ENCODE measurements around the gene REN. TPM values are rescaled to one million over a fixed set of nuclear protein-coding genes. Genes with fewer than 3 reads are reported as not detected.
A peak's percentile ranks its signal among the peaks of the same experiment; 100 is the strongest.

REN gene
- total and polyA plus RNA-seq, 2 of the 8 experiments (the other 6 are each of a cell fraction or from before 2014, with no cell fraction given) = 0.05 TPM; not detected in 1

GRCh38 chr1:204146965-204147364 lies 19.2 kb downstream of the REN start:
- ChIA-PET POLR2A (ENCODE audit: partially characterized antibody) (interaction anchor here (0.9 to 6.5 kb wide), 4 partner anchors 10 to 151 kb away, joined by 3 to 35 read pairs (median 4); partner anchors contain the start of gene GOLT1A), CTCF (ENCODE audit: partially characterized antibody) (interaction anchor here (0.9 to 1.1 kb wide), 2 partner anchors 11 to 19 kb away, joined by 3 read pairs; no protein-coding TSS in a partner anchor)
- Histone ChIP-seq H3K4me2 (ENCODE audit: insufficient read depth in 1 of 2, low read depth in 2 of 2, low read length in 2 of 2) (peak overlapping the region; percentile 52 to 53), H3K9ac (replicated peaks in 1 of 4; ENCODE audit: extremely low read depth in 1 of 4, low read depth in 3 of 4, low read length in 3 of 4) (no peak overlapping the region), H2AFZ (ENCODE audit: low read length) (no peak overlapping the region), H3K27me3 (replicated peaks in 1 of 4; ENCODE audit: control insufficient read depth in 3 of 4, extremely low read depth in 1 of 4, insufficient read depth in 3 of 4, low read length in 3 of 4) (peaks cover 0 to 11% (median 9%) of the 10 kb centered on the region in 4 experiments; a peak in 4 of 7 replicates), H3K23me2 (ENCODE audit: low read depth, low read length) (peaks cover 7% of the 10 kb centered on the region; the same call in 1 of the 2 replicates), H3K23ac (ENCODE audit: insufficient read length) (no peak overlapping the region), H3K9me3 (ENCODE audit: insufficient read depth in 2 of 2, low read depth in 1 of 2, low read length in 1 of 2) (no peaks in the 10 kb centered on the region), H4K91ac (replicated peaks; ENCODE audit: insufficient read length, low read length) (peak overlapping the region; percentile 31), H3K79me2 (ENCODE audit: control insufficient read depth in 1 of 2, insufficient read depth in 2 of 2, low read length in 2 of 2) (no peaks in the 10 kb centered on the region), H3K4me1 (replicated peaks in 1 of 4; ENCODE audit: control insufficient read depth in 3 of 4, insufficient read depth in 4 of 4, low read length in 3 of 4) (peaks cover 3 to 39% (median 25%) of the 10 kb centered on the region in 4 experiments), H4K5ac (ENCODE audit: insufficient read length, low read depth, low read length) (no peak overlapping the region), H2BK5ac (ENCODE audit: low read depth, low read length) (peak overlapping the region; percentile 37; the same call in 1 of the 2 replicates), H2BK12ac (ENCODE audit: low read depth, low read length) (peak overlapping the region; percentile 84; the same call in 1 of the 2 replicates), H3K56ac (replicated peaks; ENCODE audit: insufficient read length, low read depth, low read length) (no peak overlapping the region), H4K8ac (ENCODE audit: extremely low read depth, insufficient read depth, low read length) (no peak overlapping the region), H4K20me1 (replicated peaks in 1 of 2; ENCODE audit: control insufficient read depth in 1 of 2, insufficient read depth in 2 of 2, low read length in 2 of 2) (no peaks in the 10 kb centered on the region), H2BK120ac (replicated peaks; ENCODE audit: low read depth, low read length) (no peak overlapping the region), H3K18ac (ENCODE audit: extremely low read depth, low read length) (peak overlapping the region; percentile 71; the same call in 1 of the 2 replicates), H2AK5ac (ENCODE audit: low read depth, low read length) (no peak overlapping the region; the same call in 1 of the 2 replicates), H3K36me3 (ENCODE audit: control insufficient read depth in 2 of 4, insufficient read depth in 4 of 4, low read length in 3 of 4) (no peaks in the 10 kb centered on the region), H3K79me1 (ENCODE audit: low read depth, low read length) (peaks cover 2% of the 10 kb centered on the region; the same call in 1 of the 2 replicates), H3K4ac (replicated peaks; ENCODE audit: insufficient read length, low read depth, low read length) (no peak overlapping the region), H2BK20ac (ENCODE audit: low read length) (0 out of 2 replicates have a peak overlapping the region, but pooled peaks have one; percentile 44), H3K14ac (ENCODE audit: insufficient read length) (no peak overlapping the region), H2BK15ac (ENCODE audit: low read length) (peak overlapping the region; percentile 53; the same call in 1 of the 2 replicates), H3K27ac (ENCODE audit: low read depth, low read length) (peak overlapping the region; percentile 6; the same call in 1 of the 2 replicates), H3K4me3 (ENCODE audit: extremely low read depth in 1 of 4, insufficient read depth in 2 of 4, low read depth in 3 of 4, low read length in 4 of 4) (peak overlapping the region in 2 of 4 experiments; percentile 17 to 30; a peak in 3 of 8 replicates)
- no peak for TF ChIP-seq BACH1 (IDR thresholded peaks at IDR 0.05; ENCODE audit: low read length)
- no peak for TF ChIP-seq SAP30 (IDR thresholded peaks at IDR 0.05; ENCODE audit: insufficient read depth, insufficient replicate concordance, low read length)
- no peak for TF ChIP-seq KDM4A (IDR thresholded peaks at IDR 0.05; ENCODE audit: low read depth, low read length, severe bottlenecking)
- TF ChIP-seq JUN (IDR thresholded peaks at IDR 0.05; ENCODE audit: low read depth, low read length) = no peak
- no peak for TF ChIP-seq CTCF (IDR thresholded peaks at IDR 0.05; ENCODE audit: control extremely low read depth in 1 of 3, insufficient read depth in 1 of 3, low read depth in 1 of 3, low read length in 3 of 3)
- no peak for TF ChIP-seq ASH2L (IDR thresholded peaks at IDR 0.05; ENCODE audit: low read length)
- TF ChIP-seq EGR1 (IDR thresholded peaks at IDR 0.05; ENCODE audit: borderline replicate concordance, low read depth, low read length) = no peak
- no peak for TF ChIP-seq SP1 (IDR thresholded peaks at IDR 0.05; ENCODE audit: low read depth, low read length)
- no peak for TF ChIP-seq TBP (IDR thresholded peaks at IDR 0.05; ENCODE audit: low read depth, low read length)
- TF ChIP-seq SIX5 (IDR thresholded peaks at IDR 0.05; ENCODE audit: low read depth, low read length) = no peak
- WGBS, 2 experiments (ENCODE audit: extremely low coverage in 1 of 2, insufficient coverage in 1 of 2, insufficient read length in 1 of 2, insufficient replicate concordance in 2 of 2, low coverage in 1 of 2, low lambda C conversion rate in 2 of 2, missing lambda C conversion rate in 1 of 2) = 80% methylated on average over 7 of the region's 7 CpGs; no CpG with 5 or more reads in 1 of the 2 experiments
- FAIRE-seq (no peak), DNase-seq (ENCODE audit: low read depth in 1 of 2, low spot score in 2 of 2) (no peak)
